ENCODE results near the gene GALNT3. TPM values are rescaled to one million over a fixed set of nuclear protein-coding genes. Genes with fewer than 3 reads are reported as not detected.

GALNT3 gene
- total and polyA plus RNA-seq, 2 donors (not counting 1 experiment from before 2014, with no cell fraction given), result 5.7 to 15.9 TPM

- H3K9me3 Mint-ChIP-seq (ENCODE audit: insufficient read depth), result peaks cover 3% of the 10 kb centered on the region
- no peak for TF ChIP-seq EZH2 (IDR thresholded peaks at IDR 0.05; ENCODE audit: borderline replicate concordance, insufficient read depth, low read depth, low read length, poor library complexity, severe bottlenecking)
- TF ChIP-seq, protein P1, sequence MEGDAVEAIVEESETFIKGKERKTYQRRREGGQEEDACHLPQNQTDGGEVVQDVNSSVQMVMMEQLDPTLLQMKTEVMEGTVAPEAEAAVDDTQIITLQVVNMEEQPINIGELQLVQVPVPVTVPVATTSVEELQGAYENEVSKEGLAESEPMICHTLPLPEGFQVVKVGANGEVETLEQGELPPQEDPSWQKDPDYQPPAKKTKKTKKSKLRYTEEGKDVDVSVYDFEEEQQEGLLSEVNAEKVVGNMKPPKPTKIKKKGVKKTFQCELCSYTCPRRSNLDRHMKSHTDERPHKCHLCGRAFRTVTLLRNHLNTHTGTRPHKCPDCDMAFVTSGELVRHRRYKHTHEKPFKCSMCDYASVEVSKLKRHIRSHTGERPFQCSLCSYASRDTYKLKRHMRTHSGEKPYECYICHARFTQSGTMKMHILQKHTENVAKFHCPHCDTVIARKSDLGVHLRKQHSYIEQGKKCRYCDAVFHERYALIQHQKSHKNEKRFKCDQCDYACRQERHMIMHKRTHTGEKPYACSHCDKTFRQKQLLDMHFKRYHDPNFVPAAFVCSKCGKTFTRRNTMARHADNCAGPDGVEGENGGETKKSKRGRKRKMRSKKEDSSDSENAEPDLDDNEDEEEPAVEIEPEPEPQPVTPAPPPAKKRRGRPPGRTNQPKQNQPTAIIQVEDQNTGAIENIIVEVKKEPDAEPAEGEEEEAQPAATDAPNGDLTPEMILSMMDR (IDR thresholded peaks at IDR 0.05), result no peak
- ATAC-seq (ENCODE audit: low read depth) (no peak), DNase-seq (no peak)
- H3K4me1 ChIP-seq (ENCODE audit: control insufficient read depth in 2 of 2, insufficient read depth in 2 of 2, low read length in 2 of 2), result peaks cover 34 to 36% of the 10 kb centered on the region in 2 donors
- no CpG with 5 or more reads among the region's 1 CpG for WGBS (ENCODE audit: insufficient coverage)
- no peak overlapping the region for H3K4me3 ChIP-seq (ENCODE audit: control extremely low read depth in 1 of 5, extremely low read depth in 1 of 5, insufficient read depth in 1 of 5, low read depth in 2 of 5, low read length in 4 of 5)
- H3K4me3 Mint-ChIP-seq, result no peak overlapping the region
- no peaks in the 10 kb centered on the region for H3K27me3 Mint-ChIP-seq
- no peaks in the 10 kb centered on the region for H3K27me3 ChIP-seq (replicated peaks in 1 of 4; ENCODE audit: control extremely low read depth in 1 of 4, control insufficient read depth in 3 of 4, insufficient read depth in 4 of 4, low read length in 3 of 4)
- H3K79me2 ChIP-seq (ENCODE audit: control insufficient read depth, insufficient read depth, low read length), result no peaks in the 10 kb centered on the region
- no peak overlapping the region for H2AFZ ChIP-seq (ENCODE audit: insufficient read depth, low read depth, low read length, poor library complexity, severe bottlenecking)
- intact Hi-C loops (cut with micrococcal nuclease), result no loop called here
- CTCF ChIA-PET, result interaction anchor here (1.0 to 2.4 kb wide), 2 partner anchors 17 to 63 kb away, joined by 3 to 11 read pairs; partner anchors contain the start of gene GALNT3
- H3K27ac ChIP-seq (ENCODE audit: low read length in 2 of 2), result no peak overlapping the region
- H3K27ac Mint-ChIP-seq, result no peak overlapping the region
- POLR2A ChIA-PET, result no interaction called here
- no peaks in the 10 kb centered on the region for H3K36me3 ChIP-seq (replicated peaks in 1 of 2; ENCODE audit: control extremely low read depth in 1 of 2, control insufficient read depth in 1 of 2, extremely low read depth in 1 of 2, insufficient read depth in 2 of 2, low read length in 1 of 2)
- no peaks in the 10 kb centered on the region for H3K9me3 ChIP-seq (ENCODE audit: control extremely low read depth in 1 of 3, control insufficient read depth in 2 of 3, insufficient read depth in 1 of 3, low read length in 2 of 3)
- H3K4me1 Mint-ChIP-seq, result peaks cover 30% of the 10 kb centered on the region
- H4K20me1 ChIP-seq (ENCODE audit: control insufficient read depth, insufficient read depth, low read length, poor library complexity, severe bottlenecking), result no peaks in the 10 kb centered on the region
- H3K4me2 ChIP-seq (replicated peaks; ENCODE audit: low read depth, low read length, poor library complexity, severe bottlenecking), result no peak overlapping the region
- H3K9ac ChIP-seq (ENCODE audit: low read length), result no peak overlapping the region
These were observed 17.7 kb upstream of the GALNT3 start for GRCh38 chr2:165811592-165812370.

GRCh38 chr2:165810418-165810817 is 16.4 kb upstream of the GALNT3 start:
- intact Hi-C loops (cut with micrococcal nuclease), result no loop called here
- no peaks in the 10 kb centered on the region for H3K27me3 Mint-ChIP-seq
- Histone ChIP-seq H3K4me3 (ENCODE audit: control extremely low read depth in 1 of 5, extremely low read depth in 1 of 5, insufficient read depth in 1 of 5, low read depth in 2 of 5, low read length in 4 of 5) (no peak overlapping the region), H3K4me2 (replicated peaks; ENCODE audit: low read depth, low read length, poor library complexity, severe bottlenecking) (no peak overlapping the region), H3K27ac (ENCODE audit: low read length in 2 of 2) (no peak overlapping the region), H3K36me3 (replicated peaks in 1 of 2; ENCODE audit: control extremely low read depth in 1 of 2, control insufficient read depth in 1 of 2, extremely low read depth in 1 of 2, insufficient read depth in 2 of 2, low read length in 1 of 2) (no peaks in the 10 kb centered on the region), H3K27me3 (replicated peaks in 1 of 4; ENCODE audit: control extremely low read depth in 1 of 4, control insufficient read depth in 3 of 4, insufficient read depth in 4 of 4, low read length in 3 of 4) (no peaks in the 10 kb centered on the region), H3K9ac (ENCODE audit: low read length) (no peak overlapping the region), H3K79me2 (ENCODE audit: control insufficient read depth, insufficient read depth, low read length) (no peaks in the 10 kb centered on the region), H3K9me3 (ENCODE audit: control extremely low read depth in 1 of 3, control insufficient read depth in 2 of 3, insufficient read depth in 1 of 3, low read length in 2 of 3) (no peaks in the 10 kb centered on the region), H2AFZ (ENCODE audit: insufficient read depth, low read depth, low read length, poor library complexity, severe bottlenecking) (no peak overlapping the region), H4K20me1 (ENCODE audit: control insufficient read depth, insufficient read depth, low read length, poor library complexity, severe bottlenecking) (no peaks in the 10 kb centered on the region), H3K4me1 (ENCODE audit: control insufficient read depth in 2 of 2, insufficient read depth in 2 of 2, low read length in 2 of 2) (peaks cover 21 to 24% of the 10 kb centered on the region in 2 donors)
- no peaks in the 10 kb centered on the region for H3K9me3 Mint-ChIP-seq (ENCODE audit: insufficient read depth)
- no peak overlapping the region for H3K4me3 Mint-ChIP-seq
- DNase-seq (no peak), ATAC-seq (ENCODE audit: low read depth) (no peak)
- POLR2A ChIA-PET, result no interaction called here
- WGBS (ENCODE audit: insufficient coverage), result 100% methylated on average over 8 of the region's 9 CpGs
- H3K4me1 Mint-ChIP-seq, result peaks cover 16% of the 10 kb centered on the region
- no peak overlapping the region for H3K27ac Mint-ChIP-seq
- TF ChIP-seq, protein P1 (IDR thresholded peaks at IDR 0.05), result no peak
- TF ChIP-seq EZH2 (IDR thresholded peaks at IDR 0.05; ENCODE audit: borderline replicate concordance, insufficient read depth, low read depth, low read length, poor library complexity, severe bottlenecking), result no peak
- CTCF ChIA-PET, result no interaction called here

Measured in B cell (primary cell).